Naive thymus-derived CD4-positive, alpha-beta T cell (primary cell): ENCODE measurements around the gene ADAMTSL5. TPM values are rescaled to one million over a fixed set of nuclear protein-coding genes. Genes with fewer than 3 reads are reported as not detected.

Experiments used
- ATAC-seq: fragments of 150-1000 bp; cut with Tn5 transposase; 2 replicates; pipeline ENCODE4 v1.10.0; 2021; ENCODE audit warnings: mild to moderate bottlenecking, moderate library complexity
- CTCF ChIA-PET: fragments of 350-600 bp; sonication (Branson Sonifier 250); formaldehyde crosslinking; loops from one replicate; lab custom pipeline; 2021; ENCODE audit warnings: antibody characterized with exemption; lab: Charles Lee
- POLR2A ChIA-PET: fragments of 350-600 bp; sonication (Branson Sonifier 250); formaldehyde crosslinking; loops from one replicate; lab custom pipeline; 2021; ENCODE audit warnings: antibody characterized with exemption, inconsistent platforms; lab: Charles Lee
- DNase-seq, 9 donors: peaks; one replicate each; pipeline versions ENCODE4 v3.0.0 to v3.0.0-alpha.2; 2020 to 2022; ENCODE audit warnings: mixed read lengths in 1 of 9
- H3K27ac ChIP-seq: one replicate; pipeline ENCODE4 v1.7.0; 2013; ENCODE audit warnings: mild to moderate bottlenecking, low read depth, low read length, moderate library complexity
- H3K27me3 ChIP-seq, 2 donors: one replicate each; pipeline ENCODE4 v1.7.0; 2013; ENCODE audit warnings: low read length in 2 of 2, mild to moderate bottlenecking in 2 of 2, moderate library complexity in 2 of 2; ENCODE audit not compliant: control insufficient read depth in 2 of 2, insufficient read depth in 2 of 2
- H3K36me3 ChIP-seq, 3 experiments: 1 replicate in 2 of 3; 2 replicates in 1 of 3; pipeline ENCODE4 v1.7.0; 2013; ENCODE audit warnings: low read length in 3 of 3, mild to moderate bottlenecking in 3 of 3, moderate library complexity in 1 of 3; ENCODE audit not compliant: insufficient read depth in 3 of 3, control insufficient read depth in 2 of 3
- H3K4me1 ChIP-seq, 2 donors: one replicate each; pipeline ENCODE4 v1.7.0; 2013; ENCODE audit warnings: low read length in 2 of 2, mild to moderate bottlenecking in 2 of 2, moderate library complexity in 1 of 2; ENCODE audit not compliant: control insufficient read depth in 2 of 2, insufficient read depth in 2 of 2
- H3K4me3 ChIP-seq: 2 replicates; pipeline ENCODE4 v1.7.0; 2013; ENCODE audit warnings: mild to moderate bottlenecking, low read length
- H3K9me3 ChIP-seq, 3 experiments: 1 replicate in 2 of 3; 2 replicates in 1 of 3; pipeline ENCODE4 v1.7.0; 2013; ENCODE audit warnings: low read length in 3 of 3; ENCODE audit not compliant: control insufficient read depth in 2 of 3
- H3K27ac Mint-ChIP-seq, 9 donors: one replicate each; pipeline ENCODE4 v1.8.0; 2020 to 2022; ENCODE audit warnings: mixed read lengths in 9 of 9, mild to moderate bottlenecking in 8 of 9, moderate library complexity in 5 of 9, inconsistent platforms in 2 of 9
- H3K27me3 Mint-ChIP-seq, 5 donors: one replicate each; pipeline ENCODE4 v1.8.0; 2021 to 2022; ENCODE audit warnings: mixed read lengths in 5 of 5, mild to moderate bottlenecking in 1 of 5
- H3K36me3 Mint-ChIP-seq, 5 donors: one replicate each; pipeline ENCODE4 v1.8.0; 2020 to 2022; ENCODE audit warnings: mixed read lengths in 5 of 5, mild to moderate bottlenecking in 3 of 5, inconsistent platforms in 1 of 5
- H3K4me1 Mint-ChIP-seq, 7 donors: one replicate each; pipeline ENCODE4 v1.8.0; 2020 to 2022; ENCODE audit warnings: mixed read lengths in 7 of 7, mild to moderate bottlenecking in 3 of 7, inconsistent platforms in 1 of 7
- H3K4me3 Mint-ChIP-seq, 10 donors: one replicate each; pipeline ENCODE4 v1.8.0; 2020 to 2022; ENCODE audit warnings: mild to moderate bottlenecking in 10 of 10, mixed read lengths in 10 of 10, moderate library complexity in 6 of 10, inconsistent platforms in 2 of 10
- H3K9me3 Mint-ChIP-seq, 11 donors: one replicate each; pipeline ENCODE4 v1.8.0; 2020 to 2022; ENCODE audit warnings: mixed read lengths in 11 of 11, mild to moderate bottlenecking in 4 of 11, inconsistent platforms in 1 of 11, moderate library complexity in 1 of 11
- intact Hi-C, 2 donors: fragments of 100-400 bp; cut with micrococcal nuclease; formaldehyde crosslinking; loops; one replicate each; pipeline ENCODE4 v1.15.1; 2023
- polyA plus RNA-seq, 2 donors: library from polyadenylated mRNA; unstranded; fragments of 300-500 nt; fragmentation: Illumina TruSeq; gene quantifications; one replicate each; pipeline ENCODE4 v1.2.3, GENCODE V29; 2021
- total RNA-seq, 6 experiments: library from RNA in 5 of 6; stranded (reverse) in 5 of 6; gene quantifications; 1 replicate in 5 of 6; 2 replicates in 1 of 6; pipeline ENCODE4 v1.2.3 and lab custom pipeline; 2021 to 2026

ADAMTSL5 gene
- total and polyA plus RNA-seq, 7 experiments from 2014 or later, result 3.6 to 9.9 (median 6.0) TPM

GRCh38 chr19:1489463-1490310 lies 23.1 kb downstream of the ADAMTSL5 start:
- H3K27me3 Mint-ChIP-seq, result peaks cover 0 to 14% (median 0%) of the 10 kb centered on the region in 5 donors
- Histone ChIP-seq H3K27ac (peak overlapping the region; percentile 63), H3K4me1 (peaks cover 9 to 10% of the 10 kb centered on the region in 2 donors), H3K27me3 (no peaks in the 10 kb centered on the region), H3K4me3 (peak overlapping the region; percentile 77), H3K36me3 (no peaks in the 10 kb centered on the region), H3K9me3 (no peaks in the 10 kb centered on the region)
- H3K36me3 Mint-ChIP-seq, result no peaks in the 10 kb centered on the region
- ChIA-PET CTCF (no interaction called here), POLR2A (interaction anchor here (0.6 to 1.8 kb wide), 8 partner anchors 13 to 459 kb away, joined by 3 to 6 read pairs (median 4); partner anchors contain the start of genes ABCA7 and MBD3)
- ATAC-seq (no peak), DNase-seq (no peak)
- peak overlapping the region; percentile 53 to 93 (median 74) for H3K4me3 Mint-ChIP-seq
- intact Hi-C loops, result loop anchor here (1.0 to 5.0 kb wide), 14 partner anchors 10 to 416 kb away; partner anchors contain the start of genes C19orf25 (in 2 of the 2), UQCR11 (in 2 of the 2), ADAMTSL5 (in 1 of the 2) and ADAT3 (in 1 of the 2)
- H3K27ac Mint-ChIP-seq, result peak overlapping the region in 7 of 9 donors; percentile 34 to 91 (median 49)
- H3K4me1 Mint-ChIP-seq, result peaks cover 7 to 17% (median 15%) of the 10 kb centered on the region in 7 donors
- peaks cover 0 to 2% (median 0%) of the 10 kb centered on the region in 11 donors for H3K9me3 Mint-ChIP-seq

- DNase-seq (no peak), ATAC-seq (no peak)
- H3K36me3 ChIP-seq, result no peaks in the 10 kb centered on the region
- Mint-ChIP-seq H3K36me3 (no peaks in the 10 kb centered on the region), H3K4me3 (no peak overlapping the region), H3K27ac (no peak overlapping the region), H3K4me1 (peaks cover 7 to 17% (median 15%) of the 10 kb centered on the region in 7 donors), H3K9me3 (peaks cover 0 to 2% (median 0%) of the 10 kb centered on the region in 11 donors), H3K27me3 (peaks cover 0 to 14% (median 0%) of the 10 kb centered on the region in 5 donors)
- peaks cover 9 to 10% of the 10 kb centered on the region in 2 donors for H3K4me1 ChIP-seq
- intact Hi-C loops, result no loop called here
- H3K27me3 ChIP-seq, result no peaks in the 10 kb centered on the region
- H3K27ac ChIP-seq, result no peak overlapping the region
- ChIA-PET CTCF (interaction anchor here (0.7 kb wide), 1 partner anchor 44 kb away, joined by 3 read pairs; no protein-coding TSS in a partner anchor), POLR2A (interaction anchor here (0.7 kb wide), 1 partner anchor 411 kb away, joined by 4 read pairs; no protein-coding TSS in a partner anchor)
- H3K4me3 ChIP-seq, result no peak overlapping the region
- H3K9me3 ChIP-seq, result no peaks in the 10 kb centered on the region
Observed at GRCh38 chr19:1488282-1488601, 24.6 kb downstream of the ADAMTSL5 start.

GRCh38 chr19:1487576-1488281 lies 25.1 kb downstream of the ADAMTSL5 start:
- peaks cover 9 to 10% of the 10 kb centered on the region in 2 donors for H3K4me1 ChIP-seq
- H3K9me3 ChIP-seq, result no peaks in the 10 kb centered on the region
- H3K27ac ChIP-seq, result no peak overlapping the region
- ATAC-seq (no peak), DNase-seq (no peak)
- H3K9me3 Mint-ChIP-seq, result peaks cover 0 to 2% (median 0%) of the 10 kb centered on the region in 11 donors
- H3K4me3 Mint-ChIP-seq, result no peak overlapping the region
- peaks cover 7 to 17% (median 15%) of the 10 kb centered on the region in 7 donors for H3K4me1 Mint-ChIP-seq
- peaks cover 0 to 14% (median 0%) of the 10 kb centered on the region in 5 donors for H3K27me3 Mint-ChIP-seq
- H3K4me3 ChIP-seq, result no peak overlapping the region
- H3K36me3 ChIP-seq, result no peaks in the 10 kb centered on the region
- no peak overlapping the region for H3K27ac Mint-ChIP-seq
- ChIA-PET CTCF (no interaction called here), POLR2A (no interaction called here)
- no peaks in the 10 kb centered on the region for H3K36me3 Mint-ChIP-seq
- no peaks in the 10 kb centered on the region for H3K27me3 ChIP-seq
- intact Hi-C loops, result no loop called here

- no peaks in the 10 kb centered on the region for H3K9me3 ChIP-seq
- no peak overlapping the region for H3K27ac ChIP-seq
- H3K27ac Mint-ChIP-seq, result no peak overlapping the region
- H3K4me3 Mint-ChIP-seq, result no peak overlapping the region
- POLR2A ChIA-PET, result no interaction called here
- intact Hi-C loops, result no loop called here
- H3K36me3 ChIP-seq, result no peaks in the 10 kb centered on the region
- H3K4me1 ChIP-seq, result peaks cover 9 to 10% of the 10 kb centered on the region in 2 donors
- H3K4me3 ChIP-seq, result no peak overlapping the region
- CTCF ChIA-PET, result no interaction called here
- no peaks in the 10 kb centered on the region for H3K27me3 ChIP-seq
- H3K36me3 Mint-ChIP-seq, result no peaks in the 10 kb centered on the region
- no peak for ATAC-seq
- H3K27me3 Mint-ChIP-seq, result peaks cover 0 to 8% (median 0%) of the 10 kb centered on the region in 5 donors
- H3K9me3 Mint-ChIP-seq, result peaks cover 0 to 2% (median 0%) of the 10 kb centered on the region in 11 donors
- H3K4me1 Mint-ChIP-seq, result peaks cover 7 to 16% (median 14%) of the 10 kb centered on the region in 7 donors
- DNase-seq, result no peak
Observed at GRCh38 chr19:1486720-1487575, 25.9 kb downstream of the ADAMTSL5 start.

GRCh38 chr19:1483979-1484428 lies 28.8 kb downstream of the ADAMTSL5 start:
- ChIA-PET CTCF (no interaction called here), POLR2A (no interaction called here)
- H3K4me3 Mint-ChIP-seq, result no peak overlapping the region
- Histone ChIP-seq H3K9me3 (no peaks in the 10 kb centered on the region), H3K4me1 (no peaks in the 10 kb centered on the region), H3K27me3 (no peaks in the 10 kb centered on the region), H3K27ac (no peak overlapping the region), H3K36me3 (no peaks in the 10 kb centered on the region), H3K4me3 (no peak overlapping the region)
- H3K27ac Mint-ChIP-seq, result no peak overlapping the region
- intact Hi-C loops, result no loop called here
- H3K36me3 Mint-ChIP-seq, result peaks cover 0 to 3% (median 2%) of the 10 kb centered on the region in 5 donors
- no peak for ATAC-seq
- DNase-seq, result no peak
- H3K27me3 Mint-ChIP-seq, result peaks cover 0 to 3% (median 0%) of the 10 kb centered on the region in 5 donors
- peaks cover 3 to 9% (median 4%) of the 10 kb centered on the region in 7 donors for H3K4me1 Mint-ChIP-seq
- no peaks in the 10 kb centered on the region for H3K9me3 Mint-ChIP-seq
